SK-MEL-5 (cell line): Measurements from ENCODE around the gene OR11A1. TPM values are rescaled to one million over a fixed set of nuclear protein-coding genes. Genes with fewer than 3 reads are reported as not detected.
A peak's percentile ranks its signal among the peaks of the same experiment; 100 is the strongest.

ENCODE experiments used
- DNase-seq: peaks from one replicate; pipeline ENCODE4 v3.0.0-alpha.2; 2016; ENCODE audit warnings: low read depth, low spot score
- in situ Hi-C: cut with HindIII; loops from 2 replicates; pipeline ENCODE4 v1.10.0; 2016; ENCODE audit warnings: low sequenced_read_pairs, high pct_unique_total_duplicates, low pct_unique_long_range_greater_than_20kb
- polyA plus RNA-seq, 2 experiments: library from polyadenylated mRNA; depleted of rRNA; stranded (reverse); fragments of >200 nt; gene quantifications; 2 replicates each; pipeline ENCODE4 v1.2.3, GENCODE V29; 2015
- total RNA-seq: library from RNA; depleted of rRNA; stranded (reverse); fragments of >200 nt; shearing (Covaris generic); gene quantifications from 2 replicates; pipeline ENCODE4 v1.2.3, GENCODE V29; 2014; rRNA removed

The OR11A1 gene, protein sequence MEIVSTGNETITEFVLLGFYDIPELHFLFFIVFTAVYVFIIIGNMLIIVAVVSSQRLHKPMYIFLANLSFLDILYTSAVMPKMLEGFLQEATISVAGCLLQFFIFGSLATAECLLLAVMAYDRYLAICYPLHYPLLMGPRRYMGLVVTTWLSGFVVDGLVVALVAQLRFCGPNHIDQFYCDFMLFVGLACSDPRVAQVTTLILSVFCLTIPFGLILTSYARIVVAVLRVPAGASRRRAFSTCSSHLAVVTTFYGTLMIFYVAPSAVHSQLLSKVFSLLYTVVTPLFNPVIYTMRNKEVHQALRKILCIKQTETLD
- not detected in 2 replicates for total RNA-seq
- polyA plus RNA-seq (2015; cell fraction: cytosol; rRNA removed) = not detected in 2 replicates
- polyA plus RNA-seq (2015; cell fraction: nucleus; rRNA removed) = not detected in 2 replicates

DNA sequence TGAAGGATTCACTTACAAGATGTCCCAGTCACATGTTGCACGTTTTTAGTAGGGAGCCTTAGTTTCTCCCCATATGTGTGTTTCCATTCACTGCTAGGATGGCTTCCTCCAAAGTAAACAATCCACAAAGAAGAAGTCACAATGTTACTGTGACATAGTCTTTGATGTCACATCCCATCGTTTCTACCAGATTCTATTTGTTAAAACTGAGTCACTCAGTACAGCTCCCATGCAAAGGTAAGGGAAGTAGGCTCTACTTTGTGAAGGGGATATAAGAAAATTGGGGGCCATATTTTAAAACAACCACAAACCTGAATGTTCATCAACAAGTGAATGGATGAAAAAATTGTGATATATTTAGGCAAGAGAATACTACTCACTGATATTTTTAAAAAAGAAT, at the start of gene OR11A1, which contains the start of gene OR2H1:
TSS of gene OR11A1 (minus strand) at position 101 of the 400 bp plus-strand sequence. CDS start 29,430 bp downstream, outside the sequence.
TSS of gene OR2H1 (plus strand) at position 185 of the 400 bp plus-strand sequence. CDS start 4,615 bp downstream, outside the sequence.
- DNase-seq = peak; percentile 32
- in situ Hi-C loops = no loop called here

DNA sequence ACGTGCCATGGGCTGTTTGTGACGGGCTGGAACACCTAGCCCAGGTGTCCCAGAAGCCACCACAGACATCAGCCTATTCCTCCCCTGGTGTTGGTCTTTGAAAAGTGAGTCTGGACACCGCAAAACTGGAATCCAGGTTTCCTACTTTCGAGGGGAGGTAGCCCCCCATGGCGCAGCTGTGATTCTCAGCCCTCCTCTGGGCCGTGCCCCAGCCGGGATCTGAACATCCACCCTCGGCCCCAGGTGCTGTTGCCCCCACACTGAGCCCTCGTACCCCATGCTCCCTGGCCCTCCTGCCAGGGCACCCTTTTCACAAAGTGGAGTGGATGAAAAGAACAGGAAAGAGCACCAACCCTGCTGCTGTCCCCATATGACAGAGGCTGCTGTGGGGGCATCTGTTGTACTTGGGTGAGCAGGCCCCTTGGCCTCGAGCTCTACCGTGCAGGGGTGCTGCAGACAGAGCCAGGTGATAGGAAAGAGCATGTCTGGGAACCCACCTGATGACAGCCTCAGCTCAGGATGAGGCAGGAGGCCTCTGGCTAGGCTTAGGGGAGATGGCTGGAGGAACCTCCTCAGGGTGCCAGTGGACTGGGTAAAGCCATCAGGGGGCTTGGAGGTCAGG, 49.7 kb upstream of the OR11A1 start:
- in situ Hi-C loops = no loop called here
- no peak for DNase-seq

DNA sequence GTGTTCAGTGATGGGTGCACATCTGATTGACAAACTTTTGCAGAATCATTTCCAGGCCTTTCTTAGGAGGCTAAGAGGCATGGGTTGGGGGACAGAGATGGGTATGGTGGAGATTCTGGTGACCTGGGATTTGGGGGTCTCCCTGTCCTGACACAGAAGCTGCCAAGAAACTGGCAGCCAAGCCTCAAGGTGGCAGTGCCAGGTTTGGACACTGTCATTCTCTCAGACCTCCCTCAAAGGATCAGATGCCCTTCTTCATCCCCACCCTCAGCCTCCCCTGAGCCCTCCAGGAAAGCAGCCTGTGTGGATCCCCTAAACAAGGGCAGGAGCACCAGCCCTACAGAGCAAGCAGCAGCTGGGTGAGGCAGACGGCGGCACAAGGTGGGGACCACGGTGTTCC, 48.9 kb upstream of the OR11A1 start:
- DNase-seq = no peak
- in situ Hi-C loops = no loop called here

DNA sequence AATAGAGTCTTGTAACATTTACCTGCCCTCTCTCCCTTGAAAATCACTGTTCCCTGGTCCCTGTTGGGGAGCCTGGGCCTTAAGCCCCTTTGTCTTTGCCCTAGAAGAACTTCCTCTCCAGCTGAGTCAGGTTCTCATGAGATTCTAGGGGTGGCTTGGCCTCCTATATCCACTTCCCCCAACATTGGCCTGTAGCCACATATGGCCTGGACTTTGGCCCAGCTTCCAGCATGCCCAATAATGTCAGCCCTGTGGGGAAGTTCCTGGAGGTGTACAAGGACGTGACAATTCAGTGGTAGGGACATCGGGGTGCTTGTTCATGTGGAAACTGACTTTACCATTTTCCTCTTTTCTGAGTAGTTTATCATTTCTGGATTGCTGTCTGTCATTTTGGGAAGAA, 48.1 kb upstream of the OR11A1 start:
- DNase-seq = no peak
- in situ Hi-C loops = no loop called here

DNA sequence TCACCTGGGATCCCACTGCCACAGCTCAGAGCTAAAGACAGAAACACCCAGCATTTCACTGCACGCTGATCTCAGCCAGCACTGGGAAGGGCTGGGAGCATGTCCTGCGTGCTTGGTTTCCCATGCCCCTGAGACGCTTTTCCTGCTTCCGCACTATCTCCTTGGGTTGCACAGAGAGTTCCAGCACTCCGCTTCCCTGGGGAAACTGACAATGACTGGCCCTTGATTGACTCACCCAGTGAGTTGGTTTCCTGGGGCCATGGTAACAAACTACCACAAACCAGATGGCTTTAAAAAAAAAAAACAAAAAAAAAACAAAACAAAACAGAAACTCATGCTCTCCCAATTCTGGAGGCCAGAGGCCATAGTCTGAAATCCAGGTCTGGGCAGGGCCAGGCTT, 45.7 kb upstream of the OR11A1 start:
- no peak for DNase-seq
- in situ Hi-C loops = no loop called here

DNA sequence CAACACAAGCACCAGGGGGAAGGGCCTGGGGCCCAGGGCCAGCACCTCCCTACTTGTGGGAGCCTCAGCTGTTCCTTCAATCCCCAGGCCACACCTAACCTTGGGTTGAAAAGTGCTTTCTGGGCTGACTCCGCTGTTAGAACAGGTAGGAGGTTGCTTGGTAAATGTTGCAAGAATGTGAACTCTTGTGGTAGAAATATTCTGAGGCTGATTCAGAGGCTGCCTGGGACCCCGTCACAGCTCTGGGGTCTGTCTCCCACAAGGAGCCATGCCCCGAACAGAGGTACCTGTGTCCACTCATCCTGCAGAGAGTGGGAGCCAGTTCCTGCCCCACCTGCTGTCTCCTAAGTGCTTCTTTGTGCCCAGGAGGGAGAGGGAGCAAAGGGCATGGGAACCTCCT, 45.3 kb upstream of the OR11A1 start:
- no peak for DNase-seq
- in situ Hi-C loops = no loop called here

DNA sequence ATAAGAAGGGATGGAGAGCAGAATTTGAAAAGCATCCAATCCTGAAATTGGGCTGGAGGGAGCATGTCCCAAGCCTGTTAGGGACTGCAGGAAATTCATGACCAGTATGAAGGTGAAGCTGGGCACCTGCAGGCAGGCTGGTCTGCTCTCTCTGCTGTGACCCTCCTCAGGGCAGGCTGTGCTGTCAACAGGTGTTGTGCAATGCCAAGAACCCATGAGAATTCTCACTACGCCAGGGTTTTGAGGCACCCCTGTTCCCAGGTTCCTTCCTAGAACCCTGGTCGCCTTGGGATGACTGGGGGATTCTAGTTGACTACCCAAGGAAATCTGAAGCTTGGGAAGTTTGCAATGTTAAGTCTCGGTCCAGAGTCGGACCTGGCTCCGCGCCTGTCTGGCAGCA, 44.2 kb upstream of the OR11A1 start:
- in situ Hi-C loops = no loop called here
- DNase-seq = no peak

DNA sequence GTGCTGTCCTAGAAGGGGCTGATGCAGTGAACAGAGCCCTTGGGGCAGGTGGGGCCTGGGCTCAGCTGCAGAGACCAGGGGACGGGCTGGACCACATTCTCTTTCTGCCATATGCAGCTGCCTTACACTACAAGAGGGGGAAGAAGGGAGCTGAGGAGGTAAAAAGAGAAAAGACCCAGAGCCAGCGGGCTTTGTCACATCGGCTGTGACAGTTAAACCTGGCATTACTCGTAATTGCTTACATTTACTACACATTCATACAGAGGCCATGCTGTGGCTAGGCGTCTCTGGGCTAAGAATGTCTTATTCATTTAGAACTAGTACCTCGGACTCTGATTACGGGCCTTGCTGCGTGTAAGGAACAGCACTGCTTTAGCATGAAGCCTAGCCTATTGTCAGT, 43.7 kb upstream of the OR11A1 start:
- in situ Hi-C loops = no loop called here
- no peak for DNase-seq

DNA sequence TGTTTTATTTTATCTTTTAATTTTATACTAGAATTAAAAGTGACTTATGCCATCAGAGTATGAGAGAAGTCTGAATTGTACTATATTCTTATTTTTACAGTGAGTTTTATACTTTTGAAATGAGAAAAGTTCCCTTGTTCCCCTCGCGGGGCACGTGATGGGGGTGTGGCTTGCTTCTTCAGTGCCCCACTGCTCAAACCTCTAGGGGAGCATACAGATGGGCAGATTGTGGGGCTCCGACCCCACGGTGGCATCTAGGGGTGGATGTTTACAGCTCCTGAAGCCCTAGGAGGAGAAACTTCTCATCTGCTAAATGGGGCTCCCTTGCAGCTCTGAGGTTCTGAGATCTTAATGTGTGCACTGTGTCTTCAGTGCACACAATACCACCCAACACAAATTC, 42.8 kb upstream of the OR11A1 start:
- DNase-seq = no peak
- in situ Hi-C loops = no loop called here

DNA sequence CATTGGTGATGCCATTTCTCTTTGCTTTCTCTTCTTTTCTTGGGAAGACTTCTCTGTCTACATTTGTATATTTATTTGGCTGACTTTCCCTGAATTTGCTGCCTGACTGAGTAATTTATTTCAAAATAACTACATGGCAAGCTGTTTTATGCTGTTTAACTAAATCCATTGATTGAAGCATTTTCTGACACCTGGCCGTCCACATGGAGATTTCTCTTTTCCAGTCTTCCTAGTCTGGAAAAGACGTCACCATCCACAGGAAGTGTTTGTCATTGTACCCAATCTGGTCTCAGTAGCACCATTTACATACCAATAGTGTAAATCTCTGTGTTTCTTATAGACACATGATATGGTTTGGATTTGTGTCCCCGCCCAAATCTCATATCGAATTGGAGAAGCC, 40.1 kb upstream of the OR11A1 start:
- in situ Hi-C loops = no loop called here
- DNase-seq = no peak

DNA sequence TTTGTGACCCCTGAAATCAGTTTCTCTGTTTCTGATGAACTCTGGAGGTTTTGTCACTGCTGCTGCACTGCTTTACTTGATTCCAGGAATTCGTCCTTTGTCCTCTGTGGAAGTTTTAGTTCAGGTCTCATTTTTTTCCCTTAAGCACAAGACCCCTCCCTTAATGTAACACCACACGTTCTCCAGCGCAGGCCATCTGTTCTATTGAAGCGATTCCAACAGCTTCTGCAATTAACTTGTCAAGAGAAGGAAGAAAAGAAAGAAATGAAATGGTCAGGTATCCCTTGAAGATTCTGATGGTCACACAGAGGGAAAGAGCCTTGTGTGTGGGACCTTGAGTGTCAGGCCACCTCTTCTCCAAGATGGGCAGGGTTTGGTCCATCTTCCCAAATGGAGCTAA, 38.7 kb upstream of the OR11A1 start:
- DNase-seq = no peak
- in situ Hi-C loops = no loop called here

DNA sequence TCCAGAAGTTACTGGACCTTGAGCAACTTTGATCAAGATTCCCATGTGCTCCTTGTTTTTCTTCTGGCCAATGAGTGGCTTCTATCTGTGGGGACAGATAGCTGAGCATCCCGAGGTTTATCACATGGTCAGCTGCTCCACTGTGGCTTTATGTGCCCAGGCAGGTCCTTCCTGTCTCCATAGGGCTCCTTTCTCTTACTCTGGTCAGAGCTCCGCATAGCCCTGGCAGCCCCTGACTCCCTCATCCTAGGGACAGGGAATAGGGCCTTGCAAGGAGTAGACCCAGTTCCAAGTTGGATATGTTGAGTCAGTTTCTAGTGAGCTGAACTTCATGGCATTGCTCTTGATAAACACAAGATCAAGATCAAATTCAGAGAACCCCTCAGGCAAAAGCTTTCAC, 37.3 kb upstream of the OR11A1 start:
- in situ Hi-C loops = no loop called here
- peak; percentile 9 for DNase-seq

DNA sequence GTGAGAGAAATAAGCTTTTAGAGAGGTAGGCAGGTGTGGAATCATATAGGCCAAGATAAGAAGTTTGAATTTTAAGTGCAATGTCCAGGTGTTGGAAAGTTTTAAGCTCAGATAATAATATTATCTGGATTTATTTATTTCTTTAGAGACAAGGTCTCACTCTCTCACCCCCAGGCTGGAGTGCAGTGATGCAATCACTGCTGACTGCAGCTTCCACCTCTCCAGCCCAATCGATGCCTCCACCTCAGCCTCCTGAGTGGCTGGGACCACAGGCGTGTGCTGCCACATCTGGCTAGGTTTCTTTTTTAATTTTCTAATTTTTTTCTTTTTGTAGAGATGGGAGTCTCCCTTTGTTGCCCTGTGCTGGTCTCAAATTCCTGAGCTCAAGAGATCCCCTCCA, 36.4 kb upstream of the OR11A1 start:
- no peak for DNase-seq
- in situ Hi-C loops = no loop called here

DNA sequence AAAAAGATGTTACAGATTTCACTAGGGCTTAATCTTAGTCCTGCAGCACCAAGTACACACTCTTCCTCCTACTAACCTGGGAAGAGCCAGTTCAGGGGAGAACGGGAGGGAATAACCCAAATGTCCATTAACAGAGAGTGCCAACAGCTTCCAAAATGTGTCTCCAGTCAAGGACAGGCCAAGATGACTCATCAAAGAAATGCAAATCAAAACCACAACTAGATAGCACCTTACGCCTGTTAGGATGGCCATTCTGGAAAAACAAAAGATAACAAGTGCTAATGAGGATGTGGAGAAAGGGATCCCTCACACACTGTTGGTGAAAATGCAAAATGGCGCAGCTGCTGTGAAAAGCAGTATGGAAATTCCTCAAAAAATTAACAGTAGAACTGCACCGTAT, 34.7 kb upstream of the OR11A1 start:
- DNase-seq = no peak
- in situ Hi-C loops = no loop called here

DNA sequence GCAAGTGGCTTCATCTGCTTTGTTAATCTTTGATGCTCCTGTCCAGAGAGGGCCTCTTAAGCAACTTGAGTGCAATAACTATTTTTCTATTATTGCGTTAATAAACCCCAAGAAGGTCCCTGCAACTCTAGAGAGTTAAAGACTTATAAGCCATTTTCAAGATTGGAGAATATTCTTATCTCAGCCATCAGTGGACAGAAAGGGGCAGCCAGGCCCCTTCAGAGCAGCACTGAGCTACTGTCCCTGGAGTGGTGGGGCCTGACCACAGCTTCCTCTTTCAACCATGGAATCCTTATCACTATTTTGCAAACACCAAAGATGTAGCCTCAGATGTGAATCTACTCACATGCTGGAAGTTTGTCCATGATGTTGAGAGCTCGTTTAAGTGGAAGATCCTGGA, 33.7 kb upstream of the OR11A1 start:
- in situ Hi-C loops = no loop called here
- no peak for DNase-seq

DNA sequence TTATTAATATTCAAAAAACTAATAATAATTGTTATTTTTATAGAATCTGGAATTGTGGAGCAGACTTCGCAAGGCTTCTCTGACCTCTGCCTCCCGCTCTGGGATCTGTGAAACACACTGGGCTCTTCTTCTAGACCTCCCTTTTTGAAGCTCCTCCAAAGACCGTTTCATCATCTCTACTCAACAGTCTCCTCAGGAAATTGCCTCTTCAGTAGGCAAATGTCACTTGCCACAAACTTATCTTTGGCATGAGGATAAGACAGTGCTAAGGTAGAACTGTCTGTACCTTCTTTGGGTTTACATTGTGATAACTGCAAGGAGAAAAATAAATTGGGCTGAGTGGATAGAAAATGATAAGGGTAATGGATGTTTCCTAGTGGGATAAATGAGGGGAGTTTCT, 33.2 kb upstream of the OR11A1 start:
- in situ Hi-C loops = no loop called here
- no peak for DNase-seq

DNA sequence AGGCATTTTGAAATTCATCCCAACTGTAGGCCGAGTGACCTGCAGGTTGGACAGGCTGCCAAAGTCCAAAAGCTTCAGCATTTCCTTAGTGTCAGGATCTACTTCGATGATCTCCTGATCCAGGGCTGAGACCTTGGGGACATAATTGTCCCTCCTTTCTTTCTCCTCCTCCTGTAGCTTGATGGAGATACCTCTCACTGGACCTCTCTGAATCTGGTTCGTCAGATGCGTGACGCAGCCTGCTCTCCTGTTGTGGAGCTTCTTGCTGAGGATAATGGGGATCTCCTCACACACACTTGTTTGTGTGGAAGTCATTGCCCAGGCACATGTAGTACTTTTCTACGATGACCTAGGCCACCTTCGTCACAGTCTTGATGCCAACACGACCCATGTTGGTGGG, 32.4 kb upstream of the OR11A1 start:
- DNase-seq = no peak

DNA sequence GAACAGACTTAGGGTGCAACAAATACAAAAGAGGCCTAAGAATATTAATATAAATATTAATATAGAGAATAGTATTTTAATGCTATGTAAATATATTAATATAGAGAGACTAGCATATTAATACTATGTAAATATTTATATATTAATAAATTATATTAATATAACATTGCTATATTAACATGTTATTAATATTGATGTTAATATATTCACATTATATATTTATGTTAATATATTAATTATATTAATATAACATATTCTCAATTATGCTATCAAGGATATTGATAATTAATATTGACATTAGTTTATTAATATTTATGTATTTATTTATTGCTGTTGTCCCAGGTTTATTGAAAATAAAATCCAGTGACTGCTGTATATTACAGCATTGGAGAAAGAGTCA, 32.0 kb upstream of the OR11A1 start:
- in situ Hi-C loops = no loop called here
- no peak for DNase-seq

More for the DNA sequence above, 32.4 kb upstream of the OR11A1 start:
- in situ Hi-C loops = no loop called here

DNA sequence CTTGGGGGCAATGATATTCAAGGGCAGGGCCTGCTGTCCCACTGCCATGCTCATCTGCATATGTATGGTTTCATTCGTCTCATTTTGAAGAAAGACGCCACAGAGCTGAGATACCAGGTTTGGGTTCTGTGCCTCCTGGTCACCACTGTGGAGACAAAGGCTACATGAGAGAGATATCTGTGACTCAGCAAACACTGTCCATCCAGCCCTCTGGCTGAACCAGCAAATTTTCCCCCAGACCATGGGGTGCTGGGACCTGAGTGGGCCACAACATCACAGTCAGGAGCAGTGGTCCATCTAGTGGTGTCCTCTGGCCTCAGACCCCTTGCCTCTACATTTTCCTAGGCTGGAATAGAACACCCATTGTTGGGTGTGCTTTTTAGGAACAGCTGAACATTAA, 30.8 kb upstream of the OR11A1 start, which contains the start of gene MAS1L:
TSS of gene MAS1L (minus strand) at position 297 of the 400 bp plus-strand sequence. CDS start at position 243, 54 bp downstream.
- DNase-seq = no peak
- in situ Hi-C loops = no loop called here
